ENCODE data around the gene CLIP4.

CLIP4 gene

DNA sequence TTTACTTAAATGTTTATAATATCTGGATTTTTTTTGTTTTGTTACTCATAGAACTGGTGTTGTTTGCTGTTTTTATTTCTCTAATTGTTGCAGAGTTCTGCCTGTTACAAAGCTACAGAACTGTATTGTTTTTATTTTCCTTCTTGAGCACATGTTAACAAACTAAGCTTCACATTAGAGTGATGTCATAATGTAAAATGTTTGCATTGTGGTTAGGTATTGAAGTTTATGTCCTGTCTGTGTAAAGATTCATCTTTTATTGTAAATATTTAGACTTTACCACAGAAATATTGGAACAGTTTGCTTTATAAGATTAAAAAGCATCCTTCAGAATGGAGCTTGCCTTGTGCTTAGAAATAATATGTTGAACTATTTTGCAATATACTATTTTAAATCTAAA is 67.7 kb downstream of the CLIP4 start:
- Histone ChIP-seq H3K36me3 (no peaks in the 10 kb centered on the region), H3K4me3 (no peak overlapping the region), H3K4me1 (no peaks in the 10 kb centered on the region), H3K27me3 (no peaks in the 10 kb centered on the region), H3K9me3 (peaks cover 9% of the 10 kb centered on the region), H3K9ac (no peak overlapping the region), H3K4me2 (no peak overlapping the region), H3K27ac (no peak overlapping the region), H4K20me1 (no peaks in the 10 kb centered on the region)
- TF ChIP-seq Cebpa-rat (IDR thresholded peaks at IDR 0.05) = no peak

DNA sequence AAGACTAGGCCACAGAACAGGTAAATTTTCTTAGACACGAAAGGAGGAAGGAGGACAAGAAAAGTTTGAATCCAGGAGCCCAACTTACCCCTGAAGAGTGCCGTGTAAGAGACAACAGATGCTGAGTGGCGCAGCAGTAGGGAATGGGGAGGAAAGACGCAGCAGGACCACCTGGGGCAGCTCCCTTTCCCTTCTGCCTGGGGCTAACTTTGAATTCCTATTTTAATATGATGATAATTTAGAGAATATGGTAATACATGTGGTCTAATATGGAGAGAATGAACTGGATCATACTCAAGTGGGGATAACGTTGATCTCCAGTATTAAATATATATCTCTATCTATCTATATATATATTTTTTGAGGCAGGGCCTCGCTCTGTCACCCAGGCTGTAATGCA is 69.3 kb downstream of the CLIP4 start:
- Histone ChIP-seq H3K9me3 (peaks cover 11% of the 10 kb centered on the region), H3K4me2 (no peak overlapping the region), H3K4me1 (0 out of 2 replicates have a peak, but pooled peaks cover 7% of the 10 kb centered on the region), H3K36me3 (no peaks in the 10 kb centered on the region), H3K27me3 (no peaks in the 10 kb centered on the region), H4K20me1 (no peaks in the 10 kb centered on the region), H3K9ac (no peak overlapping the region), H3K4me3 (no peak overlapping the region), H3K27ac (no peak overlapping the region)
- TF ChIP-seq Cebpa-rat (IDR thresholded peaks at IDR 0.05) = no peak

DNA sequence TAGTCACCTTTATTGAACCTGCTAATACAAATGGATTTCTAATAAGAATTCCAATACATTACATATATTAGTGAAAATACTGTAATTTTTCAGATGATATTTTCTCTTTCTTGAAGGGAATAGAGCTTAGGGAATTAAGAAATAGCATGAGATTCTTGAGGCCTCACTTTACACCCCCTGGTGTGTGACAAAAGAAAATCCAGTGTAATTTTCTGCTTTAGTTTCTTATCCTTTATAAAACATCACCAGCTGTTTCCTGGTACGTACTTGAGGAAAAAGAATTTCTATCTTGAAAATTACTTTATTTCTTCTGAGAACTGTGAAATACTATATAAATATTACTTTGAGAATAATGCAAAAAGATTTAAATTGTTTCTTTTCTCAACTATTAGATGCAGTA is 71.6 kb downstream of the CLIP4 start:
- no peak overlapping the region for H3K4me3 ChIP-seq
- H3K27me3 ChIP-seq = no peaks in the 10 kb centered on the region
- H3K4me1 ChIP-seq = 0 out of 2 replicates have a peak, but pooled peaks cover 8% of the 10 kb centered on the region
- TF ChIP-seq Cebpa-rat (IDR thresholded peaks at IDR 0.05) = no peak
- peaks cover 11% of the 10 kb centered on the region for H3K9me3 ChIP-seq
- no peak overlapping the region for H3K9ac ChIP-seq
- no peak overlapping the region for H3K27ac ChIP-seq
- no peak overlapping the region for H3K4me2 ChIP-seq
- H4K20me1 ChIP-seq = no peaks in the 10 kb centered on the region
- no peaks in the 10 kb centered on the region for H3K36me3 ChIP-seq

DNA sequence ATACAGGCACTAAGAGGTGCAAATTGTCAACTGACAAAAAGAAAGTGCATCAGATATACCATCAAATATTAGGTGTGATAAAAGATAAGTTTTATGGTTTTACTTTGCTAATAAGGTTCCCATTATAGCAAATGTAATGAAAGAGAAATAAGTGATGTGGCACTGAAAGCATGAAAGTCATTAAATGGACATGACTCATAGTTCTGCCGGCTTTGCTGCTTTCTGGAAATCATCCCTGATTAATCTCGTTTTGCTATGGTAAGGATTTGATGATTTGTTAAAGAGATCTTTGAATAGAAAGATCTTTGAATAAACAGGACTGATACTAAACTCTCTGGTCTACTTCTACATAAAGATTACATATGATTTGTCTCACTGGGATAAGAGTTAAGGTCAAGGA is 72.7 kb downstream of the CLIP4 start:
- no peak overlapping the region for H3K9ac ChIP-seq
- no peak for TF ChIP-seq Cebpa-rat (IDR thresholded peaks at IDR 0.05)
- H3K4me2 ChIP-seq = no peak overlapping the region
- H3K9me3 ChIP-seq = peaks cover 11% of the 10 kb centered on the region
- H3K36me3 ChIP-seq = no peaks in the 10 kb centered on the region
- no peak overlapping the region for H3K4me3 ChIP-seq
- H3K27ac ChIP-seq = no peak overlapping the region
- no peaks in the 10 kb centered on the region for H3K27me3 ChIP-seq
- H3K4me1 ChIP-seq = 0 out of 2 replicates have a peak, but pooled peaks cover 8% of the 10 kb centered on the region
- no peaks in the 10 kb centered on the region for H4K20me1 ChIP-seq

DNA sequence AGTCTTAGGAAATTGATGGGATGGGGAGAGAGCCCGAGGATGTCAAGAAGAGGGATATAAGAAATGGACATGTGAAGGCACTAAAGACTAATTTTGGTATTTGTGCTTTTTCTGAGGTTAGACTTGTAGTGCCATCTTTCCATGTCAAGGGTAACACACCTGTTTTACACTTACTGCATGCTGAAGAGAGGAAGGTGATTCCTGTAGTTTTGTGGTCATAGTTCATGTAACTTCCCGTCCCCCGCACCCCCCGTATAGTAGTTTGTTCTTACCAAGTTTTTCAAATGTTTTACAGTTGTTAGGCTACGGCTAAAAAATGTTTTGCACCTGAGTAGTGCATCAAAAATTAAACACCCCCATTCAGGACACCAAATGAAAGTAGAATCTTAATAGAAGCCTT is 73.8 kb downstream of the CLIP4 start:
- Histone ChIP-seq H4K20me1 (no peaks in the 10 kb centered on the region), H3K27me3 (no peaks in the 10 kb centered on the region), H3K4me1 (0 out of 2 replicates have a peak, but pooled peaks cover 8% of the 10 kb centered on the region), H3K4me3 (no peak overlapping the region), H3K36me3 (no peaks in the 10 kb centered on the region), H3K27ac (no peak overlapping the region), H3K9ac (no peak overlapping the region), H3K4me2 (no peak overlapping the region), H3K9me3 (peaks cover 11% of the 10 kb centered on the region)
- no peak for TF ChIP-seq Cebpa-rat (IDR thresholded peaks at IDR 0.05)

DNA sequence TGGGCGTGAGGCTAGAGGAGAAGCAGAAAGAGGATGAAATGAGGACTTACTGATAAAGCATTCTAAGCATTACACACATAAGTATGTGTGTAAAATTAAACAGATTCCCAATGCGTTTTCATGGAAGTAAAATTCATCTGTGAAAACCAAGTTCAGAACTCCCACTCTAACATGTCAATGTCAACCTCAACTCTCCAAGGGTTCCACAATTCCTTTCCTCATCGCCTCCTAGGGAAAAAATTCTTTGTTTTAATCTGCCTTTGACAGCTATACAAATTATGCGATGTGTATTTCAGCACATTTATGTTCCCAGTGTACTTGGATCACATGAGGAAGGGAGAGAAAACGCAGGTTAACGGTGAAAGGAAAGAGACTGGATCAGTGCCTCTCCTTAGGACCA is 76.6 kb downstream of the CLIP4 start:
- no peak overlapping the region for H3K27ac ChIP-seq
- peaks cover 11% of the 10 kb centered on the region for H3K9me3 ChIP-seq
- H3K4me1 ChIP-seq = 0 out of 2 replicates have a peak, but pooled peaks cover 8% of the 10 kb centered on the region
- no peak overlapping the region for H3K4me3 ChIP-seq
- H3K27me3 ChIP-seq = no peaks in the 10 kb centered on the region
- no peak for TF ChIP-seq Cebpa-rat (IDR thresholded peaks at IDR 0.05)
- H3K36me3 ChIP-seq = no peaks in the 10 kb centered on the region
- no peaks in the 10 kb centered on the region for H4K20me1 ChIP-seq
- no peak overlapping the region for H3K4me2 ChIP-seq
- H3K9ac ChIP-seq = no peak overlapping the region

DNA sequence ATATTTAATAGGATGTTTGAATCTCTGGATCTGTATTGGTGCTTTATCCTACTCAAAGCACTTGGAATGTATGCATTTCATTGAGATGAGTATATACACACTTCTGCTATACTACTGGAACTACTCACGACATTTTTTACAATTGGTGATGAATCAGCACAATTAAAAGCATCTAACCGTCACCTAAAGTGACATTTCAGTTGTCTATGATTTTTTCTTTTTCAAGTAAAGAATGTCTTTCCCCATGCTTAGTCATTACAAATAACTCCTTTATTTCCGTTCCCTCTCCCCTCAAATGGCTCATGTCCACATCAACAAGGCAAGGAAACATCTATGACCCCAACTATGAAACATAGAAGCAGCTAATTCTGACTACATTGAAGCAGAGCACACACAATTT is 77.3 kb downstream of the CLIP4 start:
- Histone ChIP-seq H3K4me2 (no peak overlapping the region), H3K27me3 (no peaks in the 10 kb centered on the region), H3K27ac (no peak overlapping the region), H3K4me3 (no peak overlapping the region), H3K4me1 (0 out of 2 replicates have a peak, but pooled peaks cover 8% of the 10 kb centered on the region), H4K20me1 (no peaks in the 10 kb centered on the region), H3K9me3 (peaks cover 5% of the 10 kb centered on the region), H3K36me3 (no peaks in the 10 kb centered on the region), H3K9ac (no peak overlapping the region)
- TF ChIP-seq Cebpa-rat (IDR thresholded peaks at IDR 0.05) = no peak

DNA sequence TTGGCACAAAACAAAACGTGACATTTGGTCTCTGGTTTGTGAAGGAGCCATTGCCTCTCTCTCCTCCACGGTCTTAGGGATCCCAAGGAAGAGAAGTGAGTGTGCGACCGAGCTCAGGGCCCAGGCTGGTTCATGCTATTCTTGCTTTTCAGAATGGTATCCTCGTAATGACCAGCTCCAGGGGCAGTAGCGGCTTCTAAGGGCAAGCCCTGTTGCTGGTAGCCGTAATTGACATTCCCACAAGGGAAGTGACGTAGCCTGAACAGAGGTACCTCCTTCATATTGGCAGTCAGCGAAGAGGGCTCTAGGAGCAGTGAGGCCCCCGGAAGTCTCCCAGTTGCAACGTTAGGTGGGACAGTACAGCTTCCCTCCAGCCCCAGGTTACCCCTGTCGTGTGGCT is 77.9 kb downstream of the CLIP4 start:
- no peak overlapping the region for H3K27ac ChIP-seq
- no peak overlapping the region for H3K9ac ChIP-seq
- H3K36me3 ChIP-seq = no peaks in the 10 kb centered on the region
- H3K4me3 ChIP-seq = no peak overlapping the region
- 0 out of 2 replicates have a peak, but pooled peaks cover 8% of the 10 kb centered on the region for H3K4me1 ChIP-seq
- no peak for TF ChIP-seq Cebpa-rat (IDR thresholded peaks at IDR 0.05)
- no peaks in the 10 kb centered on the region for H3K9me3 ChIP-seq
- no peaks in the 10 kb centered on the region for H4K20me1 ChIP-seq
- H3K4me2 ChIP-seq = no peak overlapping the region
- H3K27me3 ChIP-seq = no peaks in the 10 kb centered on the region

DNA sequence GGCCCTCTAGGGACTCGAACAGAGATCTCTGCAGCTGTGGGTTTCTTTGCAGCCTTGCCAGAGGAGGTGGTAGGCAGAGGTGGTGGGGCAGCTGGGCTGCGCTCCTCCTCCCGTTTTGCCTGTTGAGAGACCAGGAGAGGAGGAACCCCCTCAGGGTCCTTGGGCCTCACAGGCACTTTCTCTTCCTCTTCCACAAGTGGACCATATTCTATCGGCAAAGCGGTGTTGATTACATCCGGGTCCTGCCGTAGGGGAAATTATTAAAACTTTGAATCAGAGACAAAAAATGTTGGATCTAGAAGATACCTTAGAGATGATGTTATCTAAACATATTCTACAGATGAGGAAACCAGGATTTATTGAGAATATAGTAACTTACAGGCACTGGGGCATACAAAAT is 78.5 kb downstream of the CLIP4 start:
- no peaks in the 10 kb centered on the region for H3K9me3 ChIP-seq
- H3K4me1 ChIP-seq = 0 out of 2 replicates have a peak, but pooled peaks cover 8% of the 10 kb centered on the region
- no peak overlapping the region for H3K4me2 ChIP-seq
- H3K27me3 ChIP-seq = no peaks in the 10 kb centered on the region
- no peak overlapping the region for H3K27ac ChIP-seq
- H3K9ac ChIP-seq = no peak overlapping the region
- no peak overlapping the region for H3K4me3 ChIP-seq
- H3K36me3 ChIP-seq = no peaks in the 10 kb centered on the region
- no peak for TF ChIP-seq Cebpa-rat (IDR thresholded peaks at IDR 0.05)
- no peaks in the 10 kb centered on the region for H4K20me1 ChIP-seq

DNA sequence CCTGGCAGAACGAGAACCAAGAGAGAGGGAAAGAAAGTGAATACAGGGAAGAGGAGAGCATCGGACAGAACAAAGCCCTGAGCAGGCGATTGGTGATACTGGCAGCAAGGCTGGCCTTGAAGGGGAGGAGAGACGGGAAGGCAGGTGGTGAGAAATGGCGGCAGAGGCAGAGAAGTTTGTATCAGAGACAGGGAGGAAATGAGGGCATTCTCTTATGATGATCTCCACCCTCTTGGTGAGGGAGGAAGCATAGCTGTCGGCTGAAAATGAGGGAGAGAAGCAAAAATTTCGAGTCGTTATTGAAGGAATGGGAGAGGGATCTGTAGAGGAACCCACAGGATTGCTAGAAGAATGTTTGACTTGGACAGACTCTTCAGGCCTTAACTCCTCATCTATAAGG is 80.6 kb downstream of the CLIP4 start:
- H4K20me1 ChIP-seq = no peaks in the 10 kb centered on the region
- no peak for TF ChIP-seq Cebpa-rat (IDR thresholded peaks at IDR 0.05)
- no peaks in the 10 kb centered on the region for H3K36me3 ChIP-seq
- no peaks in the 10 kb centered on the region for H3K9me3 ChIP-seq
- no peaks in the 10 kb centered on the region for H3K27me3 ChIP-seq
- H3K27ac ChIP-seq = no peak overlapping the region
- no peak overlapping the region for H3K4me2 ChIP-seq
- no peak overlapping the region for H3K4me3 ChIP-seq
- no peak overlapping the region for H3K9ac ChIP-seq
- no peaks in the 10 kb centered on the region for H3K4me1 ChIP-seq
